GM21737 (cell line): Measurements from ENCODE around the gene CEP112.

Experiments
- ATAC-seq: cut with Tn5 transposase; IDR thresholded peaks from one replicate; pipeline ENCODE4 v1.9.1; 2021; ENCODE audit warnings: mild to moderate bottlenecking, moderate library complexity; ENCODE audit not compliant: unreplicated experiment

Gene CEP112

GRCh38 chr17:65617496-65617895, 574.4 kb downstream of the CEP112 start:
- ATAC-seq = no peak

GRCh38 chr17:65609749-65610148, 582.2 kb downstream of the CEP112 start:
- no peak for ATAC-seq

- ATAC-seq = no peak
Measured at GRCh38 chr17:65609286-65609685, 582.6 kb downstream of the CEP112 start.

GRCh38 chr17:65604070-65604469, 587.9 kb downstream of the CEP112 start:
- ATAC-seq = no peak

GRCh38 chr17:65601881-65602280, 590.1 kb downstream of the CEP112 start:
- ATAC-seq = no peak

GRCh38 chr17:65601145-65601544, 590.8 kb downstream of the CEP112 start:
- ATAC-seq = no peak

GRCh38 chr17:65600518-65600917, 591.4 kb downstream of the CEP112 start:
- ATAC-seq = no peak

GRCh38 chr17:65599650-65600049, 592.3 kb downstream of the CEP112 start:
- ATAC-seq = no peak

- ATAC-seq = no peak
Measured at GRCh38 chr17:65598746-65599145, 593.2 kb downstream of the CEP112 start.

GRCh38 chr17:65595071-65595656, 596.8 kb downstream of the CEP112 start:
- ATAC-seq = no peak

GRCh38 chr17:65593855-65594845, 597.8 kb downstream of the CEP112 start:
- no peak for ATAC-seq

- no peak for ATAC-seq
Measured at GRCh38 chr17:65593092-65593854, 598.7 kb downstream of the CEP112 start.

GRCh38 chr17:65592125-65592965, 599.6 kb downstream of the CEP112 start:
- no peak for ATAC-seq

- no peak for ATAC-seq
Measured at GRCh38 chr17:65589321-65589720, 602.6 kb downstream of the CEP112 start.

- ATAC-seq = no peak
Measured at GRCh38 chr17:65588181-65588808, 603.6 kb downstream of the CEP112 start.

GRCh38 chr17:65587534-65588180, 604.3 kb downstream of the CEP112 start:
- no peak for ATAC-seq

- ATAC-seq = no peak
Measured at GRCh38 chr17:65586899-65587298, 605.0 kb downstream of the CEP112 start.
